Hepatocyte (in vitro differentiated cells): Measurements from ENCODE around the gene PLCD3. TPM values are rescaled to one million over a fixed set of nuclear protein-coding genes. Genes with fewer than 3 reads are reported as not detected.

Experiments
- DNase-seq: peaks from one replicate; pipeline ENCODE4 v3.0.0-alpha.2; 2016; ENCODE audit warnings: low spot score
- H2AFZ ChIP-seq: fragments of 200-600 bp; sonication (generic); 2 replicates; pipeline ENCODE4 v1.6.0; 2016; ENCODE audit warnings: antibody characterized with exemption, mild to moderate bottlenecking
- H3K27ac ChIP-seq: fragments of 200-600 bp; sonication (generic); 2 replicates; pipeline ENCODE4 v1.5.1; 2016; ENCODE audit warnings: mild to moderate bottlenecking
- H3K27me3 ChIP-seq: fragments of 200-600 bp; sonication (generic); 2 replicates; pipeline ENCODE4 v1.6.1; 2016
- H3K36me3 ChIP-seq: fragments of 200-600 bp; sonication (generic); replicated peaks from 2 replicates; pipeline ENCODE4 v1.5.1; 2016; ENCODE audit warnings: low read depth; ENCODE audit not compliant: insufficient read depth
- H3K4me1 ChIP-seq: fragments of 200-600 bp; sonication (generic); 2 replicates; pipeline ENCODE4 v1.5.1; 2016; ENCODE audit warnings: mild to moderate bottlenecking, moderate library complexity; ENCODE audit not compliant: insufficient read depth
- H3K4me2 ChIP-seq: fragments of 200-600 bp; sonication (generic); 2 replicates; pipeline ENCODE4 v1.6.0; 2016
- H3K4me3 ChIP-seq: fragments of 200-600 bp; sonication (generic); 2 replicates; pipeline ENCODE4 v1.5.1; 2016; ENCODE audit warnings: mild to moderate bottlenecking
- H3K79me2 ChIP-seq: fragments of 200-600 bp; sonication (generic); 2 replicates; pipeline ENCODE4 v1.6.0; 2017; ENCODE audit warnings: mild to moderate bottlenecking
- H3K9me2 ChIP-seq: fragments of 200-600 bp; sonication (generic); replicated peaks from 2 replicates; pipeline ENCODE4 v1.6.0; 2017; ENCODE audit warnings: mild to moderate bottlenecking; ENCODE audit not compliant: insufficient read depth
- H3K9me3 ChIP-seq: fragments of 200-600 bp; sonication (generic); 2 replicates; pipeline ENCODE4 v1.5.1; 2016; ENCODE audit warnings: low read depth, mild to moderate bottlenecking
- H4K20me1 ChIP-seq: fragments of 200-600 bp; sonication (generic); 2 replicates; pipeline ENCODE4 v1.6.0; 2016; ENCODE audit warnings: mild to moderate bottlenecking; ENCODE audit not compliant: insufficient read depth, poor library complexity, severe bottlenecking
- CTCF ChIP-seq: fragments of 200-600 bp; sonication (generic); IDR thresholded peaks from 2 replicates; pipeline ENCODE4 v1.5.1; 2016; ENCODE audit warnings: antibody characterized with exemption, mild to moderate bottlenecking; ENCODE audit not compliant: poor library complexity
- EZH2 ChIP-seq: fragments of 200-600 bp; sonication (generic); IDR thresholded peaks from 2 replicates; pipeline ENCODE4 v1.6.1; 2016; ENCODE audit warnings: antibody characterized with exemption, mild to moderate bottlenecking, borderline replicate concordance
- EZH2phosphoT487 ChIP-seq: fragments of 200-600 bp; sonication (generic); IDR thresholded peaks from one replicate; pipeline ENCODE4 v1.6.1; 2018; ENCODE audit warnings: antibody characterized with exemption, mild to moderate bottlenecking, low read depth, moderate library complexity; ENCODE audit not compliant: unreplicated experiment, severe bottlenecking
- WGBS: methylation state at CpG from one replicate; pipeline ENCODE4 v1.1.6; 2016; ENCODE audit warnings: low lambda C conversion rate; ENCODE audit errors: missing lambda C conversion rate; 5-methylcytosine and 5-hydroxymethylcytosine counted together
- polyA plus RNA-seq: library from polyadenylated mRNA; unstranded; fragments of >200 nt; fragmentation: Nextera tagmentation; extraction: Ambion mirVana; gene quantifications from 2 replicates; pipeline ENCODE4 v1.2.1, GENCODE V29; 2016
- total RNA-seq: library from RNA; depleted of rRNA; stranded (reverse); fragments of >200 nt; gene quantifications from 2 replicates; pipeline ENCODE4 v1.2.3, GENCODE V29; 2014

Gene PLCD3
- total and polyA plus RNA-seq, 2 experiments from 2014 or later, result 41.8 to 69.7 TPM

GRCh38 chr17:45144199-45145034 is 12.1 kb upstream of the PLCD3 start:
- Histone ChIP-seq H3K36me3 (no peaks in the 10 kb centered on the region), H3K4me2 (peak overlapping the region; percentile 75), H2AFZ (peak overlapping the region; percentile 89), H3K27ac (peak overlapping the region; percentile 95), H3K9me2 (no peaks in the 10 kb centered on the region), H3K79me2 (peaks cover 5% of the 10 kb centered on the region), H4K20me1 (peaks cover 3% of the 10 kb centered on the region), H3K4me3 (peak overlapping the region; percentile 28), H3K4me1 (peaks cover 27% of the 10 kb centered on the region), H3K9me3 (no peaks in the 10 kb centered on the region), H3K27me3 (no peaks in the 10 kb centered on the region)
- DNase-seq, result peak; percentile 75
- WGBS, result 42% methylated on average over 40 of the region's 71 CpGs
- no peak for TF ChIP-seq EZH2phosphoT487

GRCh38 chr17:45143767-45144198 is 11.5 kb upstream of the PLCD3 start:
- Histone ChIP-seq H3K27me3 (no peaks in the 10 kb centered on the region), H3K27ac (peak overlapping the region; percentile 95), H3K36me3 (no peaks in the 10 kb centered on the region), H3K4me1 (peaks cover 27% of the 10 kb centered on the region), H2AFZ (peak overlapping the region; percentile 89), H3K9me3 (no peaks in the 10 kb centered on the region), H4K20me1 (peaks cover under 1% of the 10 kb centered on the region), H3K9me2 (no peaks in the 10 kb centered on the region), H3K4me2 (peak overlapping the region; percentile 75), H3K4me3 (peak overlapping the region; percentile 28), H3K79me2 (peaks cover under 1% of the 10 kb centered on the region)
- WGBS, result 17% methylated on average over 21 of the region's 21 CpGs
- TF ChIP-seq EZH2phosphoT487 (no peak), CTCF (no peak), EZH2 (no peak)
- DNase-seq, result peak; percentile 83

- peak overlapping the region; percentile 95 for H3K27ac ChIP-seq
- TF ChIP-seq CTCF (no peak), EZH2phosphoT487 (no peak), EZH2 (no peak)
- no peaks in the 10 kb centered on the region for H3K9me3 ChIP-seq
- H3K36me3 ChIP-seq, result no peaks in the 10 kb centered on the region
- peaks cover 27% of the 10 kb centered on the region for H3K4me1 ChIP-seq
- H3K79me2 ChIP-seq, result no peaks in the 10 kb centered on the region
- H4K20me1 ChIP-seq, result no peaks in the 10 kb centered on the region
- no peak overlapping the region for H3K4me3 ChIP-seq
- peak overlapping the region; percentile 89 for H2AFZ ChIP-seq
- H3K9me2 ChIP-seq, result no peaks in the 10 kb centered on the region
- no peaks in the 10 kb centered on the region for H3K27me3 ChIP-seq
- 88% methylated on average over 13 of the region's 13 CpGs for WGBS
- H3K4me2 ChIP-seq, result peak overlapping the region; percentile 75
- DNase-seq, result no peak
Measured at GRCh38 chr17:45143094-45143670, 10.9 kb upstream of the PLCD3 start.

- no peak for DNase-seq
- TF ChIP-seq EZH2phosphoT487, result no peak
- no peak for TF ChIP-seq EZH2
- Histone ChIP-seq H3K36me3 (no peaks in the 10 kb centered on the region), H3K27ac (no peak overlapping the region), H3K79me2 (peaks cover 4% of the 10 kb centered on the region), H3K27me3 (no peaks in the 10 kb centered on the region), H3K4me3 (no peak overlapping the region), H2AFZ (no peak overlapping the region), H3K4me2 (no peak overlapping the region), H3K9me3 (no peaks in the 10 kb centered on the region), H4K20me1 (no peaks in the 10 kb centered on the region), H3K9me2 (no peaks in the 10 kb centered on the region), H3K4me1 (peaks cover 20% of the 10 kb centered on the region)
- 86% methylated on average over 4 of the region's 4 CpGs for WGBS
Measured at GRCh38 chr17:45139533-45139920, 7.2 kb upstream of the PLCD3 start.
